A549 treated with RU486 at 1 μM for 4 hours (cell line): ENCODE results near the gene HCST. TPM values are rescaled to one million over a fixed set of nuclear protein-coding genes. Genes with fewer than 3 reads are reported as not detected.

Experiments used
- total RNA-seq: library from RNA; stranded (reverse); fragments of 200-300 nt; extraction: Qiagen RNA extraction; gene quantifications from 5 replicates; pipeline ENCODE4 v1.2.3, GENCODE V29; 2022; ENCODE audit warnings: low read depth

HCST gene, protein sequence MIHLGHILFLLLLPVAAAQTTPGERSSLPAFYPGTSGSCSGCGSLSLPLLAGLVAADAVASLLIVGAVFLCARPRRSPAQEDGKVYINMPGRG
- 0.18 to 0.64 TPM (median 0.27 TPM) in 3 of 5 replicates, not detected in the others for total RNA-seq

DNA sequence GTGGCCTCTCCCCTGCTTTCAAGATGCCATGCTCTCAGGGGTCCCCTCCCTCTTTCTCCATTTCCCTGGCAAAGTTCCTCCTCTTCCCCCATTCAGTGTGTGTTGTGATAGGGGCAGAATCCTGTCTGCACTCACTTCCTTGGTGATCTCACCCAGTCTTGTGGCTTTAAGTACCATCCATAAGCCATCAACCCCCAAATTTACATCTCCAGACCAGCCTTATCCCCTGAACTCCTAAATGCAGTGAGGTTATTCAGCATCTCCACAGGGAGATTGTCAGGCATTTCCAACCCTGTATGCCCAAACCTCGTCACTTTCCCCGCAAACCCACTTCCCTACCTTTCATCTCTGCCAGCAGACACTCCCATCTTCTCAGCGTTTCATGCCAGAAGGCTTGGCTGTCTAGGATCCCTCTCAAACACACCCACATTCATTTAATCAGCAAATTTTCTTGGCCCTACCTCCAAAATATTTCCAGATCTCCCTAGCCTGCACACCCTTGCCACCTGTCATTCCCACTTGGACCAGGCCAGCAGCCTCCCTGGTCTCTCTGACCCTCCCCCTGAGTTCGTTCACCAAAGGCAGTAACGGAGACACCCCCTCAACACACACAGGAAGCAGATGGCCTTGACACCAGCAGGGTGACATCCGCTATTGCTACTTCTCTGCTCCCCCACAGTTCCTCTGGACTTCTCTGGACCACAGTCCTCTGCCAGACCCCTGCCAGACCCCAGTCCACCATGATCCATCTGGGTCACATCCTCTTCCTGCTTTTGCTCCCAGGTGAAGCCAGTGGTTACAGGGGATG, at the start of gene HCST:
HCST (plus strand) TSS at position 676 of the 808 bp plus-strand sequence; CDS start at position 741, 65 bp downstream.

DNA sequence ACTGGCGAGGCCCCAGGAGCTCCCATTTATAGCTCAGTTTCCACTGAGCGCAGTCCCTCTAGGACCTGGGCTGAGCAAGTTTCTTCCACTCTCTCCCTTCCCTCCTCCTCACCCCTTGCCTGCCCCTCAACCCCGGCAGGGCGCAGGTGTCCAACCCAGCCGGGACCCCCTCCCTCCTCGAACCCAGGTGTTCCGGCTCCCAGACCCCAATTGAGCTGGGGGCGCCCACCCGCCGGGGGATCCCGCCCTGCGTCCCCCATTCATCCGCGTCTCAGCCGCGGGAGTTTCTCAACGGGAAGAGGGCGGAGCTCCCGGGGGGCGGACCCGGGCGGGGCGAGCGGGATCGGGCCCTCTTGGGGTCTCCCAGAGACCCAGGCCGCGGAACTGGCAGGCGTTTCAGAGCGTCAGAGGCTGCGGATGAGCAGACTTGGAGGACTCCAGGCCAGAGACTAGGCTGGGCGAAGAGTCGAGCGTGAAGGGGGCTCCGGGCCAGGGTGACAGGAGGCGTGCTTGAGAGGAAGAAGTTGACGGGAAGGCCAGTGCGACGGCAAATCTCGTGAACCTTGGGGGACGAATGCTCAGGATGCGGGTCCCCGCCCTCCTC, 45.7 kb upstream of the HCST start, which contains the start of gene KIRREL2:
KIRREL2 (plus strand) TSS at position 366 of the 604 bp plus-strand sequence; CDS start at position 575, 209 bp downstream.

DNA sequence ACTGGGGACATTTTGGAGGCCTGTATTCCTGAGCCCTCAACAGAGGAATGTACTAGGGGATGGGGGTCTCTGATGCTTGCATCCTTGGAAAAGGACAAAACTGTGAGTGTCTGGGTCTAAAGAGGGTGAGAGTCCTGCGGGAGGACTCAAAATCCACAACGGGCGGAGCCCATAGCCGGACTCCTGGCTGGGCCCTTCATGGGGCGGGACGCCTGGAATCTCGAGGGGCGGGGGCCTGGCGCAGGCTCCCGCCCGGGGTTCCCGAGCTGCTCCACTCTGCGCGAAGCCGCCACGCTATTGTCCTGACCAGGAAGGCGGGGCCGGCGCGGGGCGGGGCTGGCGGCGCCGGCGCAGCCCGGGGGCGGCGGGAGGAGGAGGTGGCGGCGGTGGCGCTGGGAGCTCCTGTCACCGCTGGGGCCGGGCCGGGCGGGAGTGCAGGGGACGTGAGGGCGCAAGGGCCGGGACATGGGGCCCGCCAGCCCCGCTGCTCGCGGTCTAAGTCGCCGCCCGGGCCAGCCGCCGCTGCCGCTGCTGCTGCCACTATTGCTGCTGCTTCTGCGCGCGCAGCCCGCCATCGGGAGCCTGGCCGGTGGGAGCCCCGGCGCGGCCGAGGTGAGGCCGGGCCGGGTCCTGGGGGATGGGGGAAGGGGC, 34.0 kb upstream of the HCST start, which contains the start of gene APLP1:
APLP1 (plus strand) TSS at position 403 of the 651 bp plus-strand sequence; CDS start at position 466, 63 bp downstream.

DNA sequence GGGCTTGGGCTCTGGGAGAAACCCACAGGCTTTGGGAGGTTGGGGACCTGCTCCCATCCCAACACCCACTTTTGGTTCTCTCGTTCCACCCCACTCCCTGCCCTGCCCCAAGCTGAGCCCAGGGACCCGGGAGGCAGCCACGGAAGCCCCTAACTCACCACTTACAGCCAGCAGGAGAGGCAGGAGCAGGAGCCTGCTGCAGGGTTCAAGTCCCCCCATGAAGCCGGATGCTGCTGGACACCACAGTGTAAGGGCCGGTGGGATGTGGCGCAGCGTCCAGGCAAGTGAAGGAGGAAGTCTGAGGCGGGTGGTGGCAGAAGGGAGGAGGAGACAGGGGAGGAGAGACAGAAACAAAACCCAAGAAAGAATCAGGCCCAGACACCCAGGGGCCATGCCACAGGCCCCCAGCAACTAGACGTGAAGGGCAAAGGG, 5.7 kb downstream of the HCST start, which contains the start of gene TYROBP:
TYROBP (minus strand) TSS at position 286 of the 432 bp plus-strand sequence; CDS start at position 219, 67 bp downstream.

DNA sequence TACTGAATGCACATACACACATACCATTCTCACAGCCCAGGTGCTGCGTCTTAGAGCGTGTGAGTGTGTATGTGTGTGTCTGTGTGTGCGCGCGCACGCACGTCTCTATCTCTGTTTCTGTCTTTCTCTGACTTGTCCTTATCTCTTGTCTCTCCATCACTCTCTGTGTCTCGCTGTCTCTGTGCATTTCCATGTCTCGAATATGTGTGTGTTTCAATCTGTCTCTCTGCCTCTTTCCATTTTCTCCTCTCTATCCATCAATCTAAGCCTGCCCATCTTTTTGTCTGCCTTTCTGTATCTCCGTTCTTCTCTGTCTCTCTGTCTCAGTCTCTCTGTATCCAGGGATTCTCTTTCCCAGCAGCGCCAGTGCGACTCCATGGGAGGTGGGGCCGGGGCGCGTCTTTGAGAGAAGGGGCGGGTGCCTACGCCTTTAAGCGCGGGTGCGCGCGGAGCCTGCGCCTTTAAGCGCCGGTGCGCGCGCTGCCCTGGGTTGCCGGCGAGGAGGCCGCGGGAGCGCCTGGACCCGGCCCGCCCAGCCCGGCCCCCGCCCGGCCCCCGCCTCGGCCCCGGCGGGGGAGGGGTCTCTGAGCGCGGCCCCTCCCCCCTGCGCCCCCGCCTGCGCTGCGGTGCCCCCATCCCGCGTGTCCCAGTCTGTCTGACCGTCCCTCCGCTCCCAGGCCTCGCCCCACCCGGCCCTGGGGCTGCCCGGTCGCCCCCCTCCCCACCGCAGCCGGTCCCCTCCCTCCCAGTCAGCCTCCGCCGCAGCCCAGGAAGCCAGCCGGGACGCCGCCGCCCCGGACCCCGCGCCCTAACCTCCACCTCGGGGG, 33.8 kb downstream of the HCST start, which contains the start of gene LRFN3:
LRFN3 (plus strand) TSS at position 464 of the 827 bp plus-strand sequence. CDS start 3,052 bp downstream, outside the sequence.

Other genes starting within 250 kb of the HCST start
- 0.67 to 0.99 TPM (median 0.85 TPM) in 5 replicates for gene UPK1A, start 236.0 kb upstream of the HCST start, total RNA-seq
- not detected in 5 replicates for gene ZBTB32, start 198.0 kb upstream of the HCST start, total RNA-seq
- 49.8 to 65.3 TPM (median 57.7 TPM) in 5 replicates for gene KMT2B, start 184.5 kb upstream of the HCST start, total RNA-seq
- 10.7 to 12.8 TPM (median 11.2 TPM) in 5 replicates for gene IGFLR1, start 160.1 kb upstream of the HCST start, total RNA-seq
- gene U2AF1L4, start 157.1 kb upstream of the HCST start, total RNA-seq, result 24.3 to 27.8 TPM (median 26.3 TPM) in 5 replicates
- gene PSENEN, start 156.9 kb upstream of the HCST start, total RNA-seq, result 261 to 334 TPM (median 293 TPM) in 5 replicates
- gene LIN37, start 154.0 kb upstream of the HCST start, total RNA-seq, result 20.4 to 23.4 TPM (median 22.5 TPM) in 5 replicates
- gene HSPB6, start 145.5 kb upstream of the HCST start, total RNA-seq, result 0.10 to 0.30 TPM (median 0.24 TPM) in 5 replicates
- gene PROSER3, start 144.4 kb upstream of the HCST start, total RNA-seq, result 25.6 to 28.1 TPM (median 27.1 TPM) in 5 replicates
- 2.7 to 7.3 TPM (median 5.7 TPM) in 5 replicates for gene ARHGAP33, start 127.0 kb upstream of the HCST start, total RNA-seq
- 0.18 to 0.61 TPM (median 0.44 TPM) in 5 replicates for gene PRODH2, start 89.7 kb upstream of the HCST start, total RNA-seq
- gene NPHS1, start 50.0 kb upstream of the HCST start, total RNA-seq, result 0.13 to 0.65 TPM (median 0.36 TPM) in 5 replicates
- 0.53 to 0.73 TPM (median 0.57 TPM) in 5 replicates for gene KIRREL2, start 45.6 kb upstream of the HCST start, total RNA-seq
- 69.5 to 103 TPM (median 99.5 TPM) in 5 replicates for gene APLP1, start 34.0 kb upstream of the HCST start, total RNA-seq
- 6.6 to 8.7 TPM (median 7.9 TPM) in 5 replicates for gene NFKBID, start 2.0 kb upstream of the HCST start, total RNA-seq
- gene TYROBP, start 5.8 kb downstream of the HCST start, total RNA-seq, result not detected in 5 replicates
- gene LRFN3, start 33.8 kb downstream of the HCST start, total RNA-seq, result 15.3 to 21.9 TPM (median 19.7 TPM) in 5 replicates
- gene SDHAF1, start 92.7 kb downstream of the HCST start, total RNA-seq, result 32.5 to 53.6 TPM (median 52.3 TPM) in 5 replicates
- 0.13 to 0.72 TPM (median 0.28 TPM) in 5 replicates for gene SYNE4, start 106.3 kb downstream of the HCST start, total RNA-seq
- gene ALKBH6, start 111.7 kb downstream of the HCST start, total RNA-seq, result 25.3 to 29.7 TPM (median 26.5 TPM) in 5 replicates
- gene CLIP3, start 130.3 kb downstream of the HCST start, total RNA-seq, result 0.40 to 1.4 TPM (median 0.76 TPM) in 5 replicates
- gene THAP8, start 151.8 kb downstream of the HCST start, total RNA-seq, result 4.5 to 6.9 TPM (median 5.2 TPM) in 5 replicates
- 20.4 to 29.8 TPM (median 26.5 TPM) in 5 replicates for gene WDR62, start 152.4 kb downstream of the HCST start, total RNA-seq
- 0.31 to 0.80 TPM in 2 of 5 replicates, not detected in the others for gene OVOL3, start 208.6 kb downstream of the HCST start, total RNA-seq
- gene POLR2I, start 212.3 kb downstream of the HCST start, total RNA-seq, result 240 to 283 TPM (median 257 TPM) in 5 replicates
- 403 to 564 TPM (median 536 TPM) in 5 replicates for gene TBCB, start 212.9 kb downstream of the HCST start, total RNA-seq
- gene CAPNS1, start 237.5 kb downstream of the HCST start, total RNA-seq, result 1,532 to 2,429 TPM (median 2,140 TPM) in 5 replicates
- not detected in 5 replicates for gene COX7A1, start 249.9 kb downstream of the HCST start, total RNA-seq